Ureter (tissue), 1 donor: ENCODE data around the gene KRTAP5-8. TPM values are rescaled to one million over a fixed set of nuclear protein-coding genes. Genes with fewer than 3 reads are reported as not detected.
"Not testable (repeated sequence)": the region's sequence is repeated elsewhere in the genome, so short reads cannot be mapped to it uniquely, and the experiment has no call there.

Experiments used
- DNase-seq: peaks from one replicate; pipeline ENCODE4 v3.0.0-alpha.2; 2020; ENCODE audit warnings: low spot score
- total RNA-seq: library from RNA; stranded (reverse); gene quantifications from one replicate; pipeline ENCODE4 v1.2.4, GENCODE V29; 2023
- donor health status: DM: yes; HTN: yes; CAD: no.

Gene KRTAP5-8
- total RNA-seq, 1 donor from 2014 or later = 5.0 TPM

DNA sequence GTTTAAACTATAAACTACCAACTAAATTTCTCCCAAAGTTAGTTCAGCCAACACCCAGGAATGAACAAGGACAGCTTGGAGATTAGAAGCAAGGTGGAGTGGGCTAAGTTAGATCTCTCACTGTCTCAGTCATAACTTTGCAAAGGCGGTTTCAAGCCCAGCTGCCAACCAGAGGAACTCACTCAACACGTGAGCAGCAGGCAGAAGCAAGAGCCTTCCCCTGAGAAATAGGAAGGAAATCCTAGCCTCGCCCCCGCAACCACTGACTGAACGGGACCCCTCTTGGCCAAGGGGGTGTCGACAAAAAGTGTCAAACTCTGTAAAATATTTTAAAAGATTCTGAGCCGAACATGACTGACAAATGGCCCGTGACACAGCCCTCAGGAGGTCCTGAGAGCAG, 6.0 kb downstream of the KRTAP5-8 start:
- DNase-seq = no peak

DNA sequence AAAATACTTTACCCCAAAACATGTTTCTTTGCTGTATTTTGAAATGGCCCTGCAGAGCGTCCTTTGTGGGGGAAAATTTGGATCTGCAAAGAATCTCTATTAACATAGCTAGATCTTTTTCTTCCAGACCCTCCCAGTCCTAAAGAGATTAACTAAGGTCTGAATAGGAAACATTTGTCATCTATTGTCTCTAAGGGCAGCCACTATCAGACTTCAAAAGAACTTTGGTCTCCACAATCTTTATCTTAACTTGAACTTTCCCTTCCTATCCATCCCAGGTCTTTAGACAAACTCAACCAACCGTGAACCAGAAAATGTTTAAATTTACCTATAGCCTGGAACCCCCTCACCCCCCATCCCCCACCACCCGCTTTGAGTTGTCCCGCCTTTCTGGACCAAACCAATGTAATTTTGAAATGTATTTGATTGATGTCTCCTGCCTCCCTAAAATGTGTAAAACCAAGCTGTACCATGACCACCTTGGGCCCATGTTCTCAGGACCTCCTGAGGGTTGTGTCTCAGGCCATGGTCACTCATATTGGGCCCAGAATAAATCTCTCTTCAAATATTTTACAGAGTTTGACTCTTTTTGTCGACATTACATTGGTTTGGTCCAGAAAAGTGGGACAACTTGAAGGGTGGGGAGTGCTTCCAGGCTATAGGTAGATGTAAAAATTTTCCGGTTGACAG, 6.8 kb downstream of the KRTAP5-8 start:
- no peak for DNase-seq

- DNase-seq = no peak
These were observed 7.7 kb downstream of the KRTAP5-8 start for GRCh38 chr11:71545405-71545966.

DNA sequence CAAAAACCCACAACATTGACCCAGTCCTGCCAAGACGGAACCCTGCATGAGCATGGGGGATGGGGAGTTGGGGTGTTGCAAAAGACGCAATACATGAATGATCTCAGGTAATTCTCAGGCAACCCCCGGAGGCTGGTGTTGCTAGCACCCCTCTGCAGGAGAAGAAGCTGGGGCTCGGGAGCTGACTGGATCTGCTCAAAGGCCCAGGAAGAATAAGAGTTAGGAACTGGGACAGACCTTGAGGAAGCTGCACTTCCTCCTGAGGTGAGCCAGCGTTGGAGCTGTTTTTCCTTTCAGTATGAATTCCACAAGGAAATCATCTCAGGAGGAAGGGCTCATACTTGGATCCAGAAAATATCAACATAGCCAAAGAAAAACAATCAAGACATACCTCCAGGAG, 10.3 kb downstream of the KRTAP5-8 start, which contains the start of gene KRTAP5-9:
KRTAP5-9 (plus strand) TSS at position 301 of the 400 bp plus-strand sequence. CDS start 238 bp downstream, outside the sequence.
- no peak for DNase-seq

- no peak for DNase-seq
These were observed 10.9 kb downstream of the KRTAP5-8 start for GRCh38 chr11:71548716-71549151.

DNA sequence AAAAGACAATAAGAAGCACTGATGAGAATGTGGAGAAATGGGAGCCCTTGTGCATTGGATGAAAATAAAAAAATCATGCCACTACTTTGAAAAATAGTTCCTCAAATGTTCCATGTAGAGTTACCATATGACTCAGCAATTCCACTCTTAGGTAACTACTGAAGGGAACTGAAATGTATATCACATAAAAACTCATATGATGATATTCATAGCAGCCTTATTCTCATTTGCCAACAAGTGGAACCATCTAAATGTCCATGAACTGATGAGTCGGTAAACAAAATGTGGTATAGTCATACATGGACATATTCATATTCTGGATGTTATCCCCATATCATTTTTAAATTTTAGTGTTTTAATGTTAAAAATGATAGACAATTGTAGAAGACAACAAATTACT, 13.9 kb downstream of the KRTAP5-8 start:
- no peak for DNase-seq

- DNase-seq = no peak
These were observed 17.2 kb downstream of the KRTAP5-8 start for GRCh38 chr11:71554996-71555395.

- no peak for DNase-seq
These were observed 17.7 kb downstream of the KRTAP5-8 start for GRCh38 chr11:71555508-71555907.

DNA sequence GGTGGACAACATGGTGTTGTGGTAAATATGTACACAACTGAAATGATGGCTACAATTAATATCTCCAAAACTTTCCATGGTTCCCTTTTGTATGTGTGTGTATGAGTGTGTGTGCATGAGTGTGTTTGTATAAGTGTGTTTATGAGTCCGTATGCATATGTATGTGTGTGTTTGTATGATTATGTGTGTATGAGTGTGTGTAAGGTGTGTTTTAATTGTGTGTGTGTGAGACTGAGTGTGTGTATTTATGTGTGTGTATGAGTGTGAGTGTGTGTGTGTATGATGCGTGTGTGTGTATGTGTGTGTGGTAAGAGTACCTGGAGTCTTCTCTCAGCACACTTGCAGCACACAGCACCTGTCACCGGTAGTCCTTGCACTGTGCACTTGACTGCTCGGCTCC, 18.2 kb downstream of the KRTAP5-8 start:
- no peak for DNase-seq

DNA sequence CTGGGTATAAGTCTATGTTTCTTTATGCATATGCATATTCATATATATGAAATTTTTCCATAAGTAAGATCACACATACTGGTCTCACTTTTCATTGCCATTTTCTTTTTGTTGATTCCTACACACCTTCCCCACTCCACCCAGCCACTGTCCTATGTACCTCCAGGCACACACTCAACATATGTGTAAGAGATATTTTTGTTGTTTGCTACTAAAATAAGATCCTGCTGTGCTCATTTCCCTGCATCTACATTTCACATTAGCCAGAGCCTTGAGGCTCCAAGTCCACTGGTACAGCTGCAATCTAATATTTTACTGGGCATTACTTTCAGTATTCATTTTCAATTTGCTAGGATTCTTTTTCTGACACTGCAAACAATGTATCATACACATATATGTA, 19.4 kb downstream of the KRTAP5-8 start:
- no peak for DNase-seq

- DNase-seq = no peak
These were observed 21.2 kb downstream of the KRTAP5-8 start for GRCh38 chr11:71558996-71559395.

GRCh38 chr11:71562120-71562519, 24.3 kb downstream of the KRTAP5-8 start:
- DNase-seq = no peak

- no peak for DNase-seq
These were observed 25.6 kb downstream of the KRTAP5-8 start for GRCh38 chr11:71563406-71563805.

- no peak for DNase-seq
These were observed 26.6 kb downstream of the KRTAP5-8 start for GRCh38 chr11:71564430-71564829.

DNA sequence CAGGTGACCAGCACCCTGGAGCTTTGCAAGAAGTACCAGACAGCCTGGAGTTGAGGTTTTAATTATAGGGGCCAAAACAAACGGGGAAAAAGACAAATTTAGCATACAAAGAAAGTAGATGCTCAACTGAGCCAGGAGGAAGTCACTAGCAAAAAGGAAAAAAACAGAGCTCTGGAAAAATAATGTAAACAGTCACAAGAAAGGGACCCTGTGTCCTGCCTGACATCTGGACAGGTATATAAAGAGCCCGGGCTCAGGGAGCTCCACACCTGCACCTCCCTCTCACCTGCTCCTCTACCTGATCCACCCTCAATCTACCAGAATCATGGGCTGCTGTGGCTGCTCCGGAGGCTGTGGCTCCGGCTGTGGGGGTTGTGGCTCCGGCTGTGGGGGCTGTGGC, 27.4 kb downstream of the KRTAP5-8 start, which contains the start of gene KRTAP5-10:
KRTAP5-10 (plus strand) TSS at position 301 of the 400 bp plus-strand sequence; CDS start at position 326, 25 bp downstream.
- DNase-seq = no peak

DNA sequence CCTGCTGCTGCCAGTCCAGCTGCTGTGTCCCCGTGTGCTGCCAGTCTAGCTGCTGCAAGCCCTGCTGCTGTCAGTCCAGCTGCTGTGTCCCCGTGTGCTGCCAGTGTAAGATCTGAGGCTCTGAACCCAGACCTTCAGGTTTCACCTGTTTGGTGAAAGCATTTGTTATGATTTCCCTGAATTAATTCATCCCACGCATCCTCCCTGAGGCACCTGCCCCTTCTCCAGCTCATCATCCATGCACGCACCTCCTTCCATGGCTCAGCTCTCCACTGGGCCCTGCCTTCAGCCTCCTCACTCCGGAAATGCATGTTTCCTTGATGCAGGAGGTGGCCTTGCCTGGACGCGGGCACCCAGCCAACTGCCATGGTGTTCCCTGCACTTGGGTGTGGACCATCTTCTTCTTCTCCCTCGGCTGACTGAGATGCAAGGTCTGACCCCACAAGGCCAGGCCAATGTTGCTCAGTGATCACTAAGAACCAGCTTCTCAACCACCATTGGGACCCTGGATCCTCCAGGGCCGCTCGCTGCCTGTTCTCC, 28.3 kb downstream of the KRTAP5-8 start:
- no peak for DNase-seq

GRCh38 chr11:71566626-71567599, 29.1 kb downstream of the KRTAP5-8 start:
- not testable (repeated sequence) for DNase-seq

GRCh38 chr11:71567633-71568032, 29.8 kb downstream of the KRTAP5-8 start:
- not testable (repeated sequence) for DNase-seq

DNA sequence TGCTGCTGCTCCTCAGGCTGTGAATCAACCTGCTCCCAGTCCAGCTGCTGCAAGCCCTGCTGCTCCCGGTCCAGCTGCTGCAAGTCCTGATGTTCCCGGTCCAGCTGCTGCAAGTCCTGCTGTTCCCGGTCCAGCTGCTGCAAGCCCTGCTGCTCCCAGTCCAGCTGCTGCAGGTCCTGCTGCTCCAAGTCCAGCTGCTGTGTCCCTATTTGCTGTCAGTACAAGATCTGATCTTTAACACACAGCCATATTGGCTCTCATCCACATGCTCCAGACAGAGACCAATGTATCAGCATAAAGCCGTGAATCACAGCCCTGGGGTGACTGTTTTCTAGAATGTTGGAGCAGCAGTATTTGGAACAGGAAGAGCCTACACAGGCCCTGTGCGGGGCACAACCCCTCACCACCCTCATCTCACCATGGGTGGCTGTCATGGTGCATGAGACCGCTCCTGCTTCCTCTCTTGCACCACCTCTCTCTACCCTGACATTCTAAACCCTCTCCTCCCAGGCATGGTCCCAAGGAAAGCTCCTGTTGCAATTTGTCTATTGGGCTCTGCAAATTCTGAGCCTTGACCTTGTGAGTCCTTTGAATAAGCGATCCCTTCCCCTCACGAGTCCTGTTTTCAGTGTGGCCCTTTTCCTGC, 31.0 kb downstream of the KRTAP5-8 start:
- no peak for DNase-seq

GRCh38 chr11:71571101-71571850, 33.5 kb downstream of the KRTAP5-8 start:
- DNase-seq = not testable (repeated sequence)

DNA sequence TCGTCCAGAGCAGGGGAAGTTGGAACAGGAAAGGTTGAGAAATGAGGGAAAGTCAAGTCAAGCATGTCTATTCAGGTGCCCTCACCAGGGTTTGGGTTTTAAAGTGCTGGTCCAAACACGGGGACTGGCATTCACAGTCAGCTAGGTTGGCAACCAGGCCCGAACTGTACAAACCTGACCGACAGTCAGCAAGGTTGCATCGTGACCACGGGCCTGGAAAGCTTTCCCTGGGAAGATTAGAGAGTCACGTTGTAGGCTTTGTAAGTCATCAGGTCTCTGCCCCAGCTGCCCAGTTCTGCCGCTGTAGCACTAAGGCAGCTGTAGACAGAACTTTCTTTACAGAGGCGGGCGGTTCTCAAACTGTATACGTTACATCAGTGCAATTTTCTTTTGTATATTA, 35.0 kb downstream of the KRTAP5-8 start:
- DNase-seq = no peak
